ENCODE measurements around the gene KRT3.

KRT3 gene

GRCh38 chr12:52742196-52742580, 53.7 kb downstream of the KRT3 start:
- TF ChIP-seq SIN3A (IDR thresholded peaks at IDR 0.05; ENCODE audit: borderline replicate concordance, insufficient read depth, low read length) (no peak), TAF1 (IDR thresholded peaks at IDR 0.05; ENCODE audit: borderline replicate concordance, insufficient read depth, low read length) (no peak), FOXP2 (optimal IDR thresholded peaks at IDR 0.05; ENCODE audit: borderline replicate concordance, extremely low read depth, extremely low read length, insufficient read depth) (no peak), POLR2AphosphoS5 (IDR thresholded peaks at IDR 0.05; ENCODE audit: low read depth, low read length) (no peak)
- TF ChIP-seq, protein P1, sequence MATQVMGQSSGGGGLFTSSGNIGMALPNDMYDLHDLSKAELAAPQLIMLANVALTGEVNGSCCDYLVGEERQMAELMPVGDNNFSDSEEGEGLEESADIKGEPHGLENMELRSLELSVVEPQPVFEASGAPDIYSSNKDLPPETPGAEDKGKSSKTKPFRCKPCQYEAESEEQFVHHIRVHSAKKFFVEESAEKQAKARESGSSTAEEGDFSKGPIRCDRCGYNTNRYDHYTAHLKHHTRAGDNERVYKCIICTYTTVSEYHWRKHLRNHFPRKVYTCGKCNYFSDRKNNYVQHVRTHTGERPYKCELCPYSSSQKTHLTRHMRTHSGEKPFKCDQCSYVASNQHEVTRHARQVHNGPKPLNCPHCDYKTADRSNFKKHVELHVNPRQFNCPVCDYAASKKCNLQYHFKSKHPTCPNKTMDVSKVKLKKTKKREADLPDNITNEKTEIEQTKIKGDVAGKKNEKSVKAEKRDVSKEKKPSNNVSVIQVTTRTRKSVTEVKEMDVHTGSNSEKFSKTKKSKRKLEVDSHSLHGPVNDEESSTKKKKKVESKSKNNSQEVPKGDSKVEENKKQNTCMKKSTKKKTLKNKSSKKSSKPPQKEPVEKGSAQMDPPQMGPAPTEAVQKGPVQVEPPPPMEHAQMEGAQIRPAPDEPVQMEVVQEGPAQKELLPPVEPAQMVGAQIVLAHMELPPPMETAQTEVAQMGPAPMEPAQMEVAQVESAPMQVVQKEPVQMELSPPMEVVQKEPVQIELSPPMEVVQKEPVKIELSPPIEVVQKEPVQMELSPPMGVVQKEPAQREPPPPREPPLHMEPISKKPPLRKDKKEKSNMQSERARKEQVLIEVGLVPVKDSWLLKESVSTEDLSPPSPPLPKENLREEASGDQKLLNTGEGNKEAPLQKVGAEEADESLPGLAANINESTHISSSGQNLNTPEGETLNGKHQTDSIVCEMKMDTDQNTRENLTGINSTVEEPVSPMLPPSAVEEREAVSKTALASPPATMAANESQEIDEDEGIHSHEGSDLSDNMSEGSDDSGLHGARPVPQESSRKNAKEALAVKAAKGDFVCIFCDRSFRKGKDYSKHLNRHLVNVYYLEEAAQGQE (IDR thresholded peaks at IDR 0.05; ENCODE audit: insufficient read depth in 1 of 2, low read depth in 2 of 2, low read length in 2 of 2): no peak

- TF ChIP-seq FOXP2 (optimal IDR thresholded peaks at IDR 0.05; ENCODE audit: borderline replicate concordance, extremely low read depth, extremely low read length, insufficient read depth) (no peak), SIN3A (IDR thresholded peaks at IDR 0.05; ENCODE audit: borderline replicate concordance, insufficient read depth, low read length) (no peak), POLR2AphosphoS5 (IDR thresholded peaks at IDR 0.05; ENCODE audit: low read depth, low read length) (no peak), TAF1 (IDR thresholded peaks at IDR 0.05; ENCODE audit: borderline replicate concordance, insufficient read depth, low read length) (no peak)
- TF ChIP-seq, protein P1 (IDR thresholded peaks at IDR 0.05; ENCODE audit: insufficient read depth in 1 of 2, low read depth in 2 of 2, low read length in 2 of 2): peak; percentile 97 to 100
Observed at GRCh38 chr12:52741375-52742195, 54.3 kb downstream of the KRT3 start.

- TF ChIP-seq POLR2AphosphoS5 (IDR thresholded peaks at IDR 0.05; ENCODE audit: low read depth, low read length): no peak
- no peak for TF ChIP-seq SIN3A (IDR thresholded peaks at IDR 0.05; ENCODE audit: borderline replicate concordance, insufficient read depth, low read length)
- TF ChIP-seq FOXP2 (optimal IDR thresholded peaks at IDR 0.05; ENCODE audit: borderline replicate concordance, extremely low read depth, extremely low read length, insufficient read depth): no peak
- TF ChIP-seq, protein P1 (IDR thresholded peaks at IDR 0.05; ENCODE audit: insufficient read depth in 1 of 2, low read depth in 2 of 2, low read length in 2 of 2): no peak
- no peak for TF ChIP-seq TAF1 (IDR thresholded peaks at IDR 0.05; ENCODE audit: borderline replicate concordance, insufficient read depth, low read length)
Observed at GRCh38 chr12:52740584-52740983, 55.3 kb downstream of the KRT3 start.

GRCh38 chr12:52739963-52740362, 56.0 kb downstream of the KRT3 start:
- TF ChIP-seq, protein P1 (IDR thresholded peaks at IDR 0.05; ENCODE audit: insufficient read depth in 1 of 2, low read depth in 2 of 2, low read length in 2 of 2): no peak
- TF ChIP-seq SIN3A (IDR thresholded peaks at IDR 0.05; ENCODE audit: borderline replicate concordance, insufficient read depth, low read length): no peak
- TF ChIP-seq POLR2AphosphoS5 (IDR thresholded peaks at IDR 0.05; ENCODE audit: low read depth, low read length): no peak
- TF ChIP-seq TAF1 (IDR thresholded peaks at IDR 0.05; ENCODE audit: borderline replicate concordance, insufficient read depth, low read length): no peak
- no peak for TF ChIP-seq FOXP2 (optimal IDR thresholded peaks at IDR 0.05; ENCODE audit: borderline replicate concordance, extremely low read depth, extremely low read length, insufficient read depth)
